BE2C (cell line): Measurements from ENCODE around the gene CACFD1.

Source experiments
- DNase-seq: peaks from one replicate; pipeline ENCODE4 v3.0.0-alpha.2; 2020
- H3K27me3 ChIP-seq: fragments of 250-450 bp; sonication (Bioruptor Pico); 2 replicates; pipeline ENCODE4 v1.5.1; 2020; ENCODE audit warnings: mild to moderate bottlenecking
- H3K36me3 ChIP-seq: fragments of 250-450 bp; sonication (Bioruptor Pico); 2 replicates; pipeline ENCODE4 v1.5.1; 2020; ENCODE audit warnings: mild to moderate bottlenecking
- H3K4me1 ChIP-seq: fragments of 250-450 bp; sonication (Bioruptor Pico); 2 replicates; pipeline ENCODE4 v1.5.1; 2020
- H3K4me3 ChIP-seq: 2 replicates; pipeline ENCODE4 v1.5.1; 2011; ENCODE audit warnings: low read depth, low read length
- H3K9me3 ChIP-seq: fragments of 250-450 bp; sonication (Bioruptor Pico); 2 replicates; pipeline ENCODE4 v1.5.1; 2020
- TF ChIP-seq, protein P1 (sequence below): IDR thresholded peaks from 2 replicates; pipeline ENCODE4 v1.5.1; 2012; ENCODE audit warnings: mild to moderate bottlenecking, low read depth, low read length

The CACFD1 gene

DNA sequence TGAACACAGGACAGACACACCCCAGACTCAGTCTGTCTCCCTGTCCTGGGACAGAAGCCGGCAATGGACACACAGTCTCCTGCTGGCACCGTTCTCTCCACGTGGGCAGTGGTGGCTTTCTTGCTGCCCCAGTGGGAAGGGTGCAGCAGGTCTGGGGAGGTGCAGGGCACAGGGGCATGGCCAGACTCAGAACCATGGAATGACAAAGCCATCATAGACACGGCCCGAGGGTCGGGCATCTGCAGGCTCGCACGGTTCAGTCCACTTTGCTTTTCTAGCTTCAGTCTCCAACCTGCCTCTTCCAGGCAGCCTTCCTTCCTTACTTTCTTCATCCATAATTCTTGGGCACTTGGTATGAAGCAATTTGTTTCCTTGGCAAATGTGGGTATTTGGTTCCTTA, 48.3 kb downstream of the CACFD1 start:
- H3K9me3 ChIP-seq, result no peaks in the 10 kb centered on the region
- no peaks in the 10 kb centered on the region for H3K36me3 ChIP-seq
- no peak overlapping the region for H3K4me3 ChIP-seq
- TF ChIP-seq, protein P1, sequence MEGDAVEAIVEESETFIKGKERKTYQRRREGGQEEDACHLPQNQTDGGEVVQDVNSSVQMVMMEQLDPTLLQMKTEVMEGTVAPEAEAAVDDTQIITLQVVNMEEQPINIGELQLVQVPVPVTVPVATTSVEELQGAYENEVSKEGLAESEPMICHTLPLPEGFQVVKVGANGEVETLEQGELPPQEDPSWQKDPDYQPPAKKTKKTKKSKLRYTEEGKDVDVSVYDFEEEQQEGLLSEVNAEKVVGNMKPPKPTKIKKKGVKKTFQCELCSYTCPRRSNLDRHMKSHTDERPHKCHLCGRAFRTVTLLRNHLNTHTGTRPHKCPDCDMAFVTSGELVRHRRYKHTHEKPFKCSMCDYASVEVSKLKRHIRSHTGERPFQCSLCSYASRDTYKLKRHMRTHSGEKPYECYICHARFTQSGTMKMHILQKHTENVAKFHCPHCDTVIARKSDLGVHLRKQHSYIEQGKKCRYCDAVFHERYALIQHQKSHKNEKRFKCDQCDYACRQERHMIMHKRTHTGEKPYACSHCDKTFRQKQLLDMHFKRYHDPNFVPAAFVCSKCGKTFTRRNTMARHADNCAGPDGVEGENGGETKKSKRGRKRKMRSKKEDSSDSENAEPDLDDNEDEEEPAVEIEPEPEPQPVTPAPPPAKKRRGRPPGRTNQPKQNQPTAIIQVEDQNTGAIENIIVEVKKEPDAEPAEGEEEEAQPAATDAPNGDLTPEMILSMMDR, result no peak
- H3K4me1 ChIP-seq, result peaks cover 18% of the 10 kb centered on the region
- H3K27me3 ChIP-seq, result no peaks in the 10 kb centered on the region
- no peak for DNase-seq

DNA sequence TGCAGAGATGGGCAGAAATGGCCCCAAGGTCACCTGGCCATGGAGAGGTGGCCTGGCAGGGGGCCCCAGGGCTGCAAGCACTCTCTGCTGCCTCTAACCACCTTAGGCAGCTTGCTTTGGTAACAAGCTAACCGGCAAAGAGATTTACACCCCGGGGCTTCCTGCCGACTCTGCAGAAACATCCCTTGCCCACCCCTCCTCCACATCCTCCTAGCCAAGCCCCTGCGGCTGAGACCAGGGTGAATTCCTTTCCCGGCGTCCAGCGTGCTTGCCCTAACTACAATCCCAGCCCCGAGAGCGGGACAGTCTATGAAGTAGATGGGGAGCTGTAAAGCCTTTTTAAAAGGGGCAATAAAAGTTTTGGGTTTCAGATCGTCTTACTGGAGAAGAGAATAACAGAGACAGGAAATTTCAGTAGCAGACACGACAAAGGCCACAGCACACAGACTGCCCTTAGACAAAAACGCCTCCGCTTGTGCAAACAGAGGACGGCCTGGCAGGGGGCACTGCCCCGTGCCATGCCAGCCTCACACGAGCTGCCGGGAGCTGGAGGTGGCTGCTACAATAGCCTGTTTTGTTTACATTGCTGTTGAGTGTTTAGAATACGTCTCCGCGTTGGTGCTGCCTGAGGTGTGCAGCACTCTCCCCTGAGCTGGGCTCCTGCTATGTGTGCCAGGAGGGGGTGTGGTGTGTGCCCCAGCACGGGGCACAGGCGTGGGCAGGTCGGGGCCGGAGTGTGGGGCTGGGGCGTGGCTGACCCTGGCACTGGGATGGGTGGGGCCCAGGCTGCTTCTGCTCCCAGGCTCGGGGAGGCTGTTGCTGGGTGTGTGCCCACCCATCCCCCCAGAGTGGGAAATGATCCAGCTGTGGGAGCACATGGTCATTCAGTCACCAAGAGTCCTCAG, 49.7 kb downstream of the CACFD1 start:
- Histone ChIP-seq H3K36me3 (no peaks in the 10 kb centered on the region), H3K4me3 (no peak overlapping the region), H3K27me3 (no peaks in the 10 kb centered on the region), H3K9me3 (no peaks in the 10 kb centered on the region), H3K4me1 (peaks cover 23% of the 10 kb centered on the region)
- no peak for DNase-seq
- TF ChIP-seq, protein P1, result no peak

DNA sequence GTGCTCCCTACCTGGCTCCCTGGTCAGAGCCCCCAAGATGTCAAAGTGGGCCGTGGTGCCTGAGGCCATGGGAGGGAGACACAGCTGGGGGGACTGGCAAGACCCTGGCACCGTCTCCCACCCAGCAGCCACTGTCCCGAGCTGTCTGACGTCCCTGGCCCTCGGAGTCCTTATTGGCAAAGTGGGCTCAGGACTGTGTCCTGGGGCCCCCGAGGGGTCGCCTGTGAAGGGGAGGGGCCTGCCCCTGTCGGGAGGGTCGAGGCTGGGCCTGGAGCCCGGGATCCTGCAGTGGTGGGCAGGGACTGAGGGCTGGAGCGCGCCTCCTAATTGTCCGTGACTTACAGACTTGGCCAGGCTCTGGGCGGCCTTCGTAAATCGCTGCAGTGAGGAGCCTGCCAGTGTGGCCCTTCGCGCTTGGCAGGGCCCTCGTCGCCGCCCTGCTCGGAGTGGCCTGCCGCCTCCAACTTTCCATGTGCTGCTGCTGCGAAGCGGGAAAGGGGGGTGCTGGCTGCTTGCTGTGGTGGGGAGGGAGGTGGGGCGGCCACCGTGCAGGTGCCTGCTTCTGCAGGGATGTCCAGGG, 51.2 kb downstream of the CACFD1 start:
- Histone ChIP-seq H3K9me3 (no peaks in the 10 kb centered on the region), H3K4me3 (no peak overlapping the region), H3K36me3 (no peaks in the 10 kb centered on the region), H3K27me3 (no peaks in the 10 kb centered on the region), H3K4me1 (peaks cover 32% of the 10 kb centered on the region)
- TF ChIP-seq, protein P1, result no peak
- no peak for DNase-seq

DNA sequence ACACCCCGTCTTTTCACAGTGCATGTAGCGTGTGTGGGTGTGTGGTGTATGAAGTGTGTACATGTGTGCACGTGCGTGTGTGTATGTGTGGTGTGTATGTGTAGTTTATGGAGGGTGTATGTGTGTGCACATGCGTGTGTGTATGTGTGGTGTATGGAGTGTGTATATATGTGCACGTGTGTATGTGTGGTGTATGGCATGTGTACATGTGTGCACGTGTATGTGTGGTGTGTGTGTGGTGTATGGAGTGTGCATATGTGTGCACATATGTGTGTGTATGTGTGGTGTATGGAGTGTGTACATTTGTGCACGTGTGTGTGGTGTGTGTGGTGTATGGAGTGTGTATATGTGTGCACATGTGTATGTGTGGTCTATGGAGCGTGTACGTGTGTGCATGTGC, 51.8 kb downstream of the CACFD1 start:
- DNase-seq, result no peak
- H3K27me3 ChIP-seq, result no peaks in the 10 kb centered on the region
- H3K9me3 ChIP-seq, result no peaks in the 10 kb centered on the region
- peaks cover 32% of the 10 kb centered on the region for H3K4me1 ChIP-seq
- no peaks in the 10 kb centered on the region for H3K36me3 ChIP-seq
- H3K4me3 ChIP-seq, result no peak overlapping the region
- TF ChIP-seq, protein P1, result no peak

DNA sequence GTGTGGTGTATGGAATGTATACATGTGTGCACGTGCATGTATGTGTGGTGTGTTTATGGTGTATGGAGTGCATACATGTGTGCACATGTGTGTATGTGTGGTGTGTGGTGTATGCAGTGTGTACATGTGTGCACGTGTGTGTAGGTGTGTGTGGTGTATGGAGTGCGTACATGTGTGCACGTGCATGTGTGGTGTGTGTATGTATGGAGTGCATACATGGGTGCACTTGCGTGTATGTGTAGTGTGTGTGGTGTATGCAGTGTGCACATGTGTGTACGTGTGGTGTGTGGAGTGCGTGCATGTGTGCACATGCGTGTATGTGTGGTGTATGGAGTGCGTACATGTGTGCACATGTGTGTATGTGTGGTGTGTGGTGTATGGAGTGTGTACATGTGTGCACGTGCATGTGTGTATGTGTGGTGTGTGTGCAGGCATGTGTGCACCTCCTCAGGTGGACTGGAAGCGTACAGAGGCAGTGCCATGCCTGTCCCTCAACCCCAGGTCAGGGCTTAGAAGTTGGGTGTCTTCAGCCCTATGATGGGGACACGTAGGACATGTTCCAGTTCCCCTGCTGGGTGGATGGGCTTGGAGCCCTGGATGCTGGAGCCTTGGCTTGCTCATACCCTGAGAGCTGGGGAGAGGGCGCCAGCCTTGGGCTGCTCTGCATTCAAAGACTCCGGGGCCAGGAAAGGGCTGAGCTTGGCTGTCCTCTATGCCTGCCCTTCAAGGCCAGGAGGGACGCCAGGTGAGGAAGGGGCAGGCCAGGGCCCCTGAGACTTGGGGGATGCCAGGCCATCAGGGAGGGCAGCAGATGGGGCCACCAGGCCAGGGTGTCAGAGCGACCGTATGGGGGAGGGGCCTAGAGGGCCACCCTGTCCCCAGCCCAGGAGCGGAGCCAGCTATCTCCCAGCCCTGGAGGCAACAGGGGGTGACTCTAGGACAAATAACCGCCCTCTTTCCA, 52.8 kb downstream of the CACFD1 start:
- Histone ChIP-seq H3K9me3 (no peaks in the 10 kb centered on the region), H3K27me3 (no peaks in the 10 kb centered on the region), H3K36me3 (no peaks in the 10 kb centered on the region), H3K4me3 (no peak overlapping the region), H3K4me1 (peaks cover 32% of the 10 kb centered on the region)
- no peak for DNase-seq
- TF ChIP-seq, protein P1, result 0 out of 2 replicates have a peak, but pooled peaks have one; percentile 6
